Keratinocyte (primary cell): ENCODE measurements around the gene KCNMA1. TPM values are rescaled to one million over a fixed set of nuclear protein-coding genes. Genes with fewer than 3 reads are reported as not detected.

Experiments used
- DNase-seq: peaks from one replicate; pipeline ENCODE4 v3.0.0-alpha.2; 2011; ENCODE audit warnings: low read depth, missing footprints, low spot score
- FAIRE-seq: peaks from 2 replicates; lab custom pipeline; 2011; peaks lifted over from hg19 to GRCh38; lab: Jason Lieb, UNC
- H2AFZ ChIP-seq: 2 replicates; pipeline ENCODE4 v1.6.0; 2012; ENCODE audit warnings: low read length, control low read depth, inconsistent platforms; ENCODE audit not compliant: control insufficient read depth
- H3K27ac ChIP-seq: 2 replicates; pipeline ENCODE4 v1.5.1; 2011; ENCODE audit warnings: low read length; ENCODE audit not compliant: control insufficient read depth, insufficient read depth
- H3K27me3 ChIP-seq: 3 replicates; pipeline ENCODE4 v1.6.0; 2011; ENCODE audit warnings: low read length; ENCODE audit not compliant: control insufficient read depth, insufficient read depth; ENCODE audit errors: extremely low read depth
- H3K36me3 ChIP-seq, 2 experiments: 2 replicates in 1 of 2; 3 replicates in 1 of 2; pipeline ENCODE4 v1.5.1; 2011; ENCODE audit warnings: low read length in 2 of 2, mild to moderate bottlenecking in 1 of 2; ENCODE audit not compliant: control insufficient read depth in 2 of 2, insufficient read depth in 2 of 2; ENCODE audit errors: extremely low read depth in 1 of 2
- H3K4me1 ChIP-seq: 3 replicates; pipeline ENCODE4 v1.5.1; 2011; ENCODE audit warnings: low read length; ENCODE audit not compliant: control insufficient read depth, insufficient read depth; ENCODE audit errors: extremely low read depth
- H3K4me2 ChIP-seq: 3 replicates; pipeline ENCODE4 v1.6.0; 2011; ENCODE audit warnings: low read depth, low read length; ENCODE audit not compliant: control insufficient read depth, insufficient read depth; ENCODE audit errors: extremely low read depth
- H3K4me3 ChIP-seq, 3 experiments: fragments of 200-600 bp in 1 of 3; sonication (generic) in 1 of 3; 2 replicates in 2 of 3; 3 replicates in 1 of 3; pipeline ENCODE4 v1.5.1; 2011 to 2016; ENCODE audit warnings: low read length in 3 of 3, mild to moderate bottlenecking in 3 of 3, control low read depth in 2 of 3, inconsistent platforms in 1 of 3, low read depth in 1 of 3, mixed read lengths in 1 of 3, mixed run types in 1 of 3, moderate library complexity in 1 of 3; ENCODE audit not compliant: control insufficient read depth in 2 of 3, insufficient read depth in 2 of 3; ENCODE audit errors: extremely low read depth in 1 of 3
- H3K79me2 ChIP-seq: 2 replicates; pipeline ENCODE4 v1.6.0; 2012; ENCODE audit warnings: low read length; ENCODE audit not compliant: control insufficient read depth, insufficient read depth
- H3K9ac ChIP-seq: 3 replicates; pipeline ENCODE4 v1.6.0; 2011; ENCODE audit warnings: low read length; ENCODE audit not compliant: control insufficient read depth, insufficient read depth; ENCODE audit errors: extremely low read depth
- H3K9me1 ChIP-seq: 3 replicates; pipeline ENCODE4 v1.6.0; 2011; ENCODE audit warnings: low read length; ENCODE audit not compliant: control insufficient read depth, insufficient read depth; ENCODE audit errors: extremely low read depth
- H3K9me3 ChIP-seq: 2 replicates; pipeline ENCODE4 v1.5.1; 2012; ENCODE audit warnings: low read depth, low read length; ENCODE audit not compliant: control insufficient read depth
- H4K20me1 ChIP-seq: 3 replicates; pipeline ENCODE4 v1.6.0; 2011; ENCODE audit warnings: low read length; ENCODE audit not compliant: control insufficient read depth, insufficient read depth; ENCODE audit errors: extremely low read depth
- CTCF ChIP-seq, 3 experiments: IDR thresholded peaks in 1 of 3; conservative IDR thresholded peaks in 1 of 3; optimal IDR thresholded peaks in 1 of 3; 2 replicates in 2 of 3; 3 replicates in 1 of 3; pipeline versions ENCODE3 to v1.5.1; 2011; ENCODE audit warnings: low read length in 3 of 3, mild to moderate bottlenecking in 3 of 3, moderate library complexity in 2 of 3, control low read depth in 1 of 3, inconsistent platforms in 1 of 3; ENCODE audit not compliant: insufficient read depth in 2 of 3; ENCODE audit errors: extremely low read depth in 1 of 3
- EZH2 ChIP-seq: IDR thresholded peaks from one replicate; pipeline ENCODE4 v1.6.1; 2012; ENCODE audit warnings: inconsistent platforms, mild to moderate bottlenecking, low read length, moderate library complexity
- dilution Hi-C: fragments of 300-500 bp; cut with MboI; formaldehyde crosslinking; loops from one replicate; pipeline ENCODE4 v1.7.0; 2020; ENCODE audit warnings: low sequenced_read_pairs; ENCODE audit not compliant: extremely low pct_ligation_motif_present
- polyA plus RNA-seq, 5 experiments: library from polyadenylated mRNA; depleted of rRNA in 3 of 5; stranded (reverse) in 3 of 5; stranded (forward) in 1 of 5; unstranded in 1 of 5; fragments of >200 nt; gene quantifications; 1 replicate in 1 of 5; 2 replicates in 3 of 5; 3 replicates in 1 of 5; pipeline versions ENCODE4 v1.2.1 to v1.2.3, GENCODE V29; 2011 to 2012; ENCODE audit warnings: missing spikeins in 2 of 5, low read depth in 1 of 5, low replicate concordance in 1 of 5

The KCNMA1 gene
- polyA plus RNA-seq, 1 donor (not counting 4 experiments of a cell fraction or from before 2014, with no cell fraction given), result 6.3 TPM

DNA sequence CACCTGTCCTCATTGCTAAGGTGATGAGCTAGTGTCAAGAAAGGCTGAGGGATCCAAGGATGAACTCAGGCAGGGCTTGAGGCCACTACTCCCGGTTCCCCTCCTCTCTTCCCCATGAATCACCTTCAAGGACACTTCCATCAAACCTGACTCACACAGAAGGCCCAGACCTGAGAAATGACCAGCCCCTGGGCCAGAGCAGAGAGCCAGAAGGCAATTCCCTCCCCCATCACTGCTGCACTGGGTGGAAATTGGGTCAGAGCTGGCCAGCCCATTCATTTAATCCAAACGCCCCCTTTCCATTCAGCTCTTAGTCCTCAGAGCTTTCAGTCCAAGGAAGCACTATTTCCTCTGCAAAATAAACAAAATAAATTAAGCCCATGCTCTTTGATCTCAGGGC, 182.0 kb downstream of the KCNMA1 start:
- Histone ChIP-seq H3K4me1 (no peaks in the 10 kb centered on the region), H3K36me3 (no peaks in the 10 kb centered on the region), H3K4me2 (no peak overlapping the region), H3K79me2 (no peaks in the 10 kb centered on the region), H2AFZ (no peak overlapping the region), H3K27ac (no peak overlapping the region), H4K20me1 (no peaks in the 10 kb centered on the region), H3K9me3 (no peaks in the 10 kb centered on the region), H3K4me3 (no peak overlapping the region), H3K27me3 (no peaks in the 10 kb centered on the region), H3K9me1 (no peaks in the 10 kb centered on the region), H3K9ac (no peak overlapping the region)
- no peak for DNase-seq
- FAIRE-seq, result no peak
- dilution Hi-C loops, result no loop called here
- TF ChIP-seq CTCF (optimal IDR thresholded peaks at IDR 0.05 in 1 of 3, IDR thresholded peaks at IDR 0.05 in 1 of 3, conservative IDR thresholded peaks at IDR 0.05 in 1 of 3; ENCODE audit: extremely low read depth in 1 of 3, insufficient read depth in 2 of 3, low read length in 3 of 3) (no peak), EZH2 (no peak)

DNA sequence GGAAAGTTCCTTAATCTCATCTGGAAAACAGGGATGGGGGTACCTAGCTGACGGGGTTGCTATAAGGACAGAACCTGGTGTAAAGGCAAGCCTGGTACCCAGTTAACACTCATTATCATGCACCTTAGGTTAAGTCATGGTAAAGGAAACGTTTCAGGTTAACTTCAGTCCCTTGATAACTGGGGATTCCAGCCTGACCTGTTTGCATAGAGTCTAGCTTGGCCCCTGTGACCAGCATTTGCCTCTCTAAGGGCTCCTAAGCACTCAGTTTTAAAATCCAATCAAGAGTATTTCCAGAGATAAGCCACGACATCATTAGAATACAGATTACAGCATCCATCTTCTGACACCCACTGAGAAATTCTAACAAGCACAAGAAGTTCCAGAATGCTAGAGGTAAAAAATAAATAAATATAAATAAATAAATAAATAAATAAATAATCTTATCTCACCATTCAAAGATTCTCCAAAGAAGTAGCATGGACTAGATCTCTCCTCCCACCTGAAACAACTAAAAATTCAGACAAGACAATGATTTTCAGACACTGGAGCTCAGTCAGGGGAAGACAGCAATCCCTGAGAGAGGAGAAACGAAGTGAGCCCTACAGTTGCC, 184.6 kb downstream of the KCNMA1 start:
- no peaks in the 10 kb centered on the region for H3K79me2 ChIP-seq
- no peaks in the 10 kb centered on the region for H4K20me1 ChIP-seq
- no peak overlapping the region for H3K4me3 ChIP-seq
- H3K4me2 ChIP-seq, result no peak overlapping the region
- dilution Hi-C loops, result no loop called here
- TF ChIP-seq CTCF (optimal IDR thresholded peaks at IDR 0.05 in 1 of 3, IDR thresholded peaks at IDR 0.05 in 1 of 3, conservative IDR thresholded peaks at IDR 0.05 in 1 of 3; ENCODE audit: extremely low read depth in 1 of 3, insufficient read depth in 2 of 3, low read length in 3 of 3) (no peak), EZH2 (no peak)
- no peak overlapping the region for H2AFZ ChIP-seq
- no peak for FAIRE-seq
- H3K9me1 ChIP-seq, result no peaks in the 10 kb centered on the region
- H3K36me3 ChIP-seq, result no peaks in the 10 kb centered on the region
- DNase-seq, result no peak
- no peaks in the 10 kb centered on the region for H3K9me3 ChIP-seq
- no peaks in the 10 kb centered on the region for H3K27me3 ChIP-seq
- no peaks in the 10 kb centered on the region for H3K4me1 ChIP-seq
- no peak overlapping the region for H3K27ac ChIP-seq
- no peak overlapping the region for H3K9ac ChIP-seq
